HG02885 (cell line): ENCODE data around the gene CRB2.

Source experiments
- ATAC-seq: cut with Tn5 transposase; IDR thresholded peaks from one replicate; pipeline ENCODE4 v1.9.1; 2021; ENCODE audit warnings: mild to moderate bottlenecking; ENCODE audit not compliant: unreplicated experiment, poor library complexity

The CRB2 gene

DNA sequence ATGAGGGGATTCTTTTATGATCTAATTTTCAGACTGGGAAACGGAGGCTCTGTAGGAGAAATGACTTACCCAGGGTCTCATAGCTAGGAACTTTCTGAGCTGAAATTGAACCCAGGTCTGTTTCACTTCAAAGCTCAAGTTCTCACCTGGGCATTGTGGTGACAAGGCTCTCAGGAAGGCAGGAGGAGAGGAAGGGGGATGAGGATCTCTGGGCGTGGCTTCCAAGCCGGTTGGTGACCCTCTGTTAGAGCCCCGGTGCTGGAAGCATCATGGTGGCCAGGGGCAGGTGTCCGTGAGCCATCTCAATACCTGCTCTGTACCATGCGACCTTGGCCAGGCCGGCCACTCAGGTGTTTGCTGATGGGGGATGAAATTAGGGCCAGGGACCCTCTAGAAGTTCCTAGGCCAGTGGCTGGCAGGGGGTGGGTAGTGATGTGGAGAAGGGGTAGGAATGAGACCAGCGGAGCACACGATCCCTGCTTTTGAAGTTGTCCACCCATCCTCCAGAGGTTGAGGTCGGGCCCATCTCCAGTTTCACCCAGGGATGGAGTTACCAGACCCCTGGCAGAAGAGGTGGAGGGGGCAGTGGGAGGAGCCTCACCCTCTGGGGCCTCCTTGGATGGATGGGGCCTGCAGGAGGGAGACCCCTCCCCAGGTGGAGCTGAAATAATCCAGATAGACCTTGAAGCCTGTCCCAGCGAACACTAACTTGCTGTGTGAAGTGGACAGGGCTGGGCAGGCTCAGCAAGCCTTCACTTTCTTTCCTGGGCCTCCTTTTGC lies 5.9 kb downstream of the CRB2 start:
- ATAC-seq: no peak

DNA sequence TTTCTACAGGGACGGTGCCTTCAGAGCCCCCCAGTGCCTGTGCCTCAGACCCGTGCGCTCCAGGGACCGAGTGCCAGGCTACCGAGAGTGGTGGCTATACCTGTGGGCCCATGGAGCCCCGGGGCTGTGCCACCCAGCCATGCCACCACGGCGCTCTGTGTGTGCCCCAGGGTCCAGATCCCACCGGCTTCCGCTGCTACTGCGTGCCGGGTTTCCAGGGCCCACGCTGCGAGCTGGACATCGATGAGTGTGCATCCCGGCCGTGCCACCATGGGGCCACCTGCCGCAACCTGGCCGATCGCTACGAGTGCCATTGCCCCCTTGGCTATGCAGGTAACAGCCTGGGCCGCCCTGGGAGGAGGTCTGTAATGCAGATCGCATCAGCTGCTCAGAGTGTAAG lies 6.9 kb downstream of the CRB2 start:
- ATAC-seq: no peak

DNA sequence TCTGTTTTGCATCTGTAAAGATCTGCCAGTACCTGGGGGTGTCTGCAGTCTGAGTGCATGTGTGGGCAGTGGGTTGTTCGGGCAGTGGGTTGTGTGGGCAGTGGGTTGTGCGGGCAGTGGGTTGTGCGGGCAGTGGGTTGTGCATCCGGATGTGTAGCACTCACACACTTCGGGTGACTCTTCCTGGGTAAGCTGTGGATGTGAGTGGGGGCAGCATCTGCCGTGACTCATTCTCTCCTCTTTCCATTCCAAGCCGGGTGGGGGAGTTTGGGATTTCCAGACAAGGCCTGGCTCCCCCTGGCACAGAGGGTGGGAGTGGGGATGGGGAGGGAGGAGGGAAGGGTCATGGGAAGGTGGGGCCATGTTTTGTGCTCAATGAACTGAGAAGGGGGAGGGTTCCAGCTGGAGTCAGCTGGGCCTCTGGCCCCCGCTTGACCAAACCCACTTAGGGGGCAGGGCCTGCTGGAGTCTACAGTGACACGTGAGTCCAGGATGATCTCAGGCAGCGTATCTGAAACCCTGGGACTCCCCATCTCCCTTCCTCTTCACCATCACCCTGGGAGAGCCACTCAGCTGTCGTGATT lies 8.3 kb downstream of the CRB2 start:
- ATAC-seq: no peak

DNA sequence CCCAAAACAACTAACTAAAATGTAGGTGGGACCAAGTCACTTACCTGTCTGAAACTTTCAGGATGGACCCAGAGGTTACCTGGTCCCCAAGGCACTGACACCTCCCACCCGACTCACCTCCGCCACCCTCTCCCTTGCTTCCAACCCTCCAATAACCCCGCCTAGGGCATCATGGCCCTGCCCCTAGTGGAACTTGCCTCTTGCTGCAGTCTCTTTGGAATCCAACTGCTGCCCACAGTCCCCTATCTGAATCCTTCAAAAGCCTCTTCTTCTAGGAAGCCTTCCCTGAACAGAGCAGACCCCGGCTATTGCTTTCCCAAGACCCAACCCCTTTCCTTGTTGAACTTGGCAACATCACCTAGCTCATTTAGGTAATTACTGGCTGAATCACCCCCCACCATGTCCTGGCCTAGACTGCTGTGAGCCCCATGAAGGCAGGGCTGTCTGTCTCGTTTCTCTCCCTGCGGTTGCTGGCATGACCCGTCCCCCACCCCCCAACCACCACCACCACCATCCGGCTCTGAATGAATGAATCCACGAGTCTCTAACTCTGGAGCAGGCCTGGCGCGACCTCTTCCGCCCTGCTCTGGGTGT lies 9.4 kb downstream of the CRB2 start:
- no peak for ATAC-seq

DNA sequence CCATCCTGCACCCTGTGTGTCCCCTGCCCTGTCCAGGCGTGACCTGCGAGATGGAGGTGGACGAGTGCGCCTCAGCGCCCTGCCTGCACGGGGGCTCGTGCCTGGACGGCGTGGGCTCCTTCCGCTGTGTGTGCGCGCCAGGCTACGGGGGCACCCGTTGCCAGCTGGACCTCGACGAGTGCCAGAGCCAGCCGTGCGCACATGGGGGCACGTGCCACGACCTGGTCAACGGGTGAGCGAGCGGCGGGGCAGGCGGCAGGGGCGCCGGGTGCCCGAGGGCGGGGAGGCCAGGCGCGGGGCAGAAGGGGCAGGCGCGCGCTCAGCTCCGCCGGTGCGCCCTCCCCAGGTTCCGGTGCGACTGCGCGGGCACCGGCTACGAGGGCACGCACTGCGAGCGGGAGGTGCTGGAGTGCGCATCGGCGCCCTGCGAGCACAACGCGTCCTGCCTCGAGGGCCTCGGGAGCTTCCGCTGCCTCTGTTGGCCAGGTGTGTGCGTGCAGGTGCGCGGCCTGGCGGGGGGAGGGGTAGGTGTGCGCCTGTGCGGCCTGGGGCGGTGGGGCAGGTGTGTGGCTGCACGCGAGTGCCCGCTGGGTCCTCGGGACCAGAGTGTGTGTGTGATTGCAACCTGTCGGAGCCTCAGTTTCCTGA lies 10.0 kb downstream of the CRB2 start:
- ATAC-seq: no peak

DNA sequence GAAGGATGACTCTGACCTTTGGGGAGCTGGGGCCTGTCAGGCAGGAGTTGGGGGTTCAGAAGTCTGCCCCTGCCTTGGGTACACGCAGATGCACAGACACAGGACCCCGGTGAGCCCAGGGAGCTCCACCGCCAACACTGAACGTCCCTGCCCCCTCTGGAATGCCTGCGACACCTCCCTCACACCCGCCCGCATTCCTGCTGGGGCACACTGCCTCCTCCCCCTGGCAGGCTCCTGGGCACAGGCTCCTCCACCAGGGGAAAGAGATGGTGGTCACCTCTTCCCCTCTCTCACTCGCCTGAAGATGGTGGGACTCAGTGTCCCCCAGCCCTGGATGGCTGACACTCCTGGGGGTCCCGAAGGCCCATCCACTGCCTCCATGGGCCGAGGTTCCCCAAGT lies 12.0 kb downstream of the CRB2 start:
- no peak for ATAC-seq

DNA sequence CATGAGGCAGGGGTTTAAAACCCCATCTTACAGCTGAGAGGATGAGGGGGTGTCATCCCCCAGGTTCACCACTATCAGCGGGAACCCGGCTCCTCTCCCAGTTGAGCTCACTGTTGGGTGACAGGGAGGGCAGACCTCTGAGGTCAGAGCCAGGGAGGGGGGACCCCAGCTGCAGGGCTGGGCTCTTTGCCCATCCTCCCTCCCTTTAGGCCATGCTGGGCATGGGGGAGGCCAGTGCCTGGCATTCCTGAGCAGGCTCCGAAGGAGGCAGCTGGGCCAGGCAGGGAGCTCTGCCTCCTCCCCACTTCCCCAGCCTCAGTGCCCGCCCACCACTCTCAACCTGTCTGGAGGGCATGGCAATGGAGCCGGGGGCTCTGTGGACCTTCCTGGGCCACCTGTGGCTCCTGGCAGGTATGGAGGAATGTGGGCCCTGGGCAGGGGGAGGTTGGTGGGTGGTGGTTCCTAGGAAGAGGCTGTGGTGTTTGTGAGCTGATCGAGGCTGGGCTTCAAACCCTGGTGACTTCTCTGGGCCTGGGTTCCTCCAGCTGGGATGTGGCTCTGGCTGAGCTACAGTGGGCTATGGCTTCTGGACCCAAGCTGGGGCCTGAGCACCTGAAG lies 12.6 kb downstream of the CRB2 start:
- no peak for ATAC-seq

DNA sequence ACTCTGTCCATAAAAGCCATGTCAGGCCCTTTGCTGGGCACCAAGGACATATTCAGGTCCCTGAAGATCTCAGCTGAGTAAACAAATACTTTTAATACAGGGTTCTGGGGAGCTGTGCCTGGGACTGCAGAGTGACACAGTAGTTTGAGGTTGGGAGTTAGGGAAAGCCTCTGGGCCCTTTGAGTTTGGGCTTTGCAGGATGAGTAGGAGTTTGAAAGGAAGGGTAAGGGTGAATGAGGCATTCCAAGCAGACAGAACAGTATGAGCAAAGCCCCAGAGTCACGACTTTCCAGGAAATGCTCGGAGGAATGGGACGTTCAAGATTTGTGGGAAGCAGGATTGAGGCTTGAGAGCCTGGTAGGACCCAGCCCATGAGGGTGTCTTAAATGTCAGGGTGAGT lies 13.3 kb downstream of the CRB2 start:
- no peak for ATAC-seq

DNA sequence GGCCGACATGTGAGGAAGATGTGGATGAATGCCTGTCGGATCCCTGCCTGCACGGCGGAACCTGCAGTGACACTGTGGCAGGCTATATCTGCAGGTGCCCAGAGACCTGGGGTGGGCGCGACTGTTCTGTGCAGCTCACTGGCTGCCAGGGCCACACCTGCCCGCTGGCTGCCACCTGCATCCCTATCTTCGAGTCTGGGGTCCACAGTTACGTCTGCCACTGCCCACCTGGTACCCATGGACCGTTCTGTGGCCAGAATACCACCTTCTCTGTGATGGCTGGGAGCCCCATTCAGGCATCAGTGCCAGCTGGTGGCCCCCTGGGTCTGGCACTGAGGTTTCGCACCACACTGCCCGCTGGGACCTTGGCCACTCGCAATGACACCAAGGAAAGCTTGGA lies 14.1 kb downstream of the CRB2 start:
- no peak for ATAC-seq

DNA sequence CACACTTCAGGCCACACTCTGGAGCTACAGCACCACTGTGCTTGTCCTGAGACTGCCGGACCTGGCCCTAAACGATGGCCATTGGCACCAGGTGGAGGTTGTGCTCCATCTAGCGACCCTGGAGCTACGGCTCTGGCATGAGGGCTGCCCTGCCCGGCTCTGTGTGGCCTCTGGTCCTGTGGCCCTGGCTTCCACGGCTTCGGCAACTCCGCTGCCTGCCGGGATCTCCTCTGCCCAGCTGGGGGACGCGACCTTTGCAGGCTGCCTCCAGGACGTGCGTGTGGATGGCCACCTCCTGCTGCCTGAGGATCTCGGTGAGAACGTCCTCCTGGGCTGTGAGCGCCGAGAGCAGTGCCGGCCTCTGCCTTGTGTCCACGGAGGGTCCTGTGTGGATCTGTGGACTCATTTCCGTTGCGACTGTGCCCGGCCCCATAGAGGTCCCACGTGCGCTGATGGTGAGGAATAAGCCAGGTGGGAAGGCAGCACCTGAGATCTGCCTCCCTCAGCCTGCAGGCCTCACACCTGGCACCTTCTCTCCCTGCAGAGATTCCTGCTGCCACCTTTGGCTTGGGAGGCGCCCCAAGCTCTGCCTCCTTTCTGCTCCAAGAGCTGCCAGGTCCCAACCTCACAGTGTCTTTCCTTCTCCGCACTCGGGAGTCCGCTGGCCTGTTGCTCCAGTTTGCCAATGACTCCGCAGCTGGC lies 14.7 kb downstream of the CRB2 start:
- no peak for ATAC-seq

DNA sequence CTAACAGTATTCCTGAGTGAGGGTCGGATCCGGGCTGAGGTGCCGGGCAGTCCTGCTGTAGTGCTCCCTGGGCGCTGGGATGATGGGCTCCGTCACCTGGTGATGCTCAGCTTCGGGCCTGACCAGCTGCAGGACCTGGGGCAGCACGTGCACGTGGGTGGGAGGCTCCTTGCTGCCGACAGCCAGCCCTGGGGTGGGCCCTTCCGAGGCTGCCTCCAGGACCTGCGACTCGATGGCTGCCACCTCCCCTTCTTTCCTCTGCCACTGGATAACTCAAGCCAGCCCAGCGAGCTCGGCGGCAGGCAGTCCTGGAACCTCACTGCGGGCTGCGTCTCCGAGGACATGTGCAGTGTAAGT lies 15.2 kb downstream of the CRB2 start:
- ATAC-seq: no peak

DNA sequence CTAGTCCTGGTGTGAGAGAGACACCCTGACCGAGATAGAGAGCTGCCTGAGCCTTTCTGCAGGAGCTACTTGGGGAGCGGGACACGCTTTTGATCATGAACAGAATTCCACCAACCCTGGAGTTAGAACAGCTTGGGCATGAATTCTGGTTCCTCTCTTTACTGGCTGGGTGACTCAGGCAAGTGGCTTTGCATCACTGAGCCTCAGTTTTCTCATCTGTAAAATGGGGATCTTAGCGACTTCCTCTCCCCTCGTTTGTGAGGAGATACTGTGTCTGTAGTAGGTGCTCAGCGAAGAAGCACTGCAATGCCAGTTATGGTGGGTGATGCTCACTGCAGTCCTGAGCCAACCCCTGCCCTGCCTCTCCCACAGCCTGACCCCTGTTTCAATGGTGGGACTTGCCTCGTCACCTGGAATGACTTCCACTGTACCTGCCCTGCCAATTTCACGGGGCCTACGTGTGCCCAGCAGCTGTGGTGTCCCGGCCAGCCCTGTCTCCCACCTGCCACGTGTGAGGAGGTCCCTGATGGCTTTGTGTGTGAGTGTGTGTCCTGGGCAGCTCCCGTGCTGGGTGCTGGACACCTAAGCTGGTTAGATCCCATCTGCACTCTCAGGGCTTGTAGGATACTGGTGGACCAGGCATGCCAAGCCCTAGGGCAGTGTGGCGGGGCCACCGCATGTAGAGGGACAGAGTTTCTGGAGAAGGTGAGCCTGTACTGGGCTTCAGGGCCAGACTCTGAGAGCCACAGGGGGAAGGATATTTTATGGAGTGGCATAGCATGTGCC lies 16.0 kb downstream of the CRB2 start:
- ATAC-seq: no peak

DNA sequence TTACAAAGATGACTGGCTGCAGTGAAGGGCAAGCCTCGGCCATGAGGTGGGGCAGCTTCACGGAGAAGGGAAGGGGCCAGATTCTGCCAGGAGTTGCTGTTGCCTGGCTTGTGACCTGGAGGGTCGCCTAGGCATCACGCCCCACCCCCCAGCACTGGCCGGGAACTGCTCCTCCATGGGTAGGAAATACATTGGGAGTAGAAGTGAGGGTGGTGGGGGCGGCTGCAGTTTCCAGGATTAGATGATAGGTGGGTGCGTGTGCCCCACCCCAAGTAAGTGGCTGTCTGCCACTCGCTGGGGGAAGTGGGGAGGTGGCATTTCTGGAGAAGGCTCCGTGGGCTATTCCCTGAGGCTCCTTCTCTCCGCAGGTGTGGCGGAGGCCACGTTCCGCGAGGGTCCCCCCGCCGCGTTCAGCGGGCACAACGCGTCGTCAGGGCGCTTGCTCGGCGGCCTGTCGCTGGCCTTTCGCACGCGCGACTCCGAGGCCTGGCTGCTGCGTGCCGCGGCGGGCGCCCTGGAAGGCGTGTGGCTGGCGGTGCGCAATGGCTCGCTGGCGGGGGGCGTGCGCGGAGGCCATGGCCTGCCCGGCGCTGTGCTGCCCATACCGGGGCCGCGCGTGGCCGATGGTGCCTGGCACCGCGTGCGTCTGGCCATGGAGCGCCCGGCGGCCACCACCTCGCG lies 16.9 kb downstream of the CRB2 start:
- ATAC-seq: no peak

DNA sequence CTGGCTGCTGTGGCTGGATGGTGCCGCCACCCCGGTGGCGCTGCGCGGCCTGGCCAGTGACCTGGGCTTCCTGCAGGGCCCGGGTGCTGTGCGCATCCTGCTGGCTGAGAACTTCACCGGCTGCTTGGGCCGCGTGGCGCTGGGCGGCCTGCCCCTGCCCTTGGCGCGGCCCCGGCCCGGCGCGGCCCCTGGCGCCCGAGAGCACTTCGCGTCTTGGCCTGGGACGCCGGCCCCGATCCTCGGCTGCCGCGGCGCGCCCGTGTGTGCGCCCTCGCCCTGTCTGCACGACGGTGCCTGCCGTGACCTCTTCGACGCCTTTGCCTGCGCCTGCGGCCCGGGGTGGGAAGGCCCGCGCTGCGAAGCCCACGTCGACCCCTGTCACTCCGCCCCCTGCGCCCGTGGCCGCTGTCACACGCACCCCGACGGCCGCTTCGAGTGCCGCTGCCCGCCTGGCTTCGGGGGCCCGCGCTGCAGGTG lies 17.5 kb downstream of the CRB2 start:
- no peak for ATAC-seq

DNA sequence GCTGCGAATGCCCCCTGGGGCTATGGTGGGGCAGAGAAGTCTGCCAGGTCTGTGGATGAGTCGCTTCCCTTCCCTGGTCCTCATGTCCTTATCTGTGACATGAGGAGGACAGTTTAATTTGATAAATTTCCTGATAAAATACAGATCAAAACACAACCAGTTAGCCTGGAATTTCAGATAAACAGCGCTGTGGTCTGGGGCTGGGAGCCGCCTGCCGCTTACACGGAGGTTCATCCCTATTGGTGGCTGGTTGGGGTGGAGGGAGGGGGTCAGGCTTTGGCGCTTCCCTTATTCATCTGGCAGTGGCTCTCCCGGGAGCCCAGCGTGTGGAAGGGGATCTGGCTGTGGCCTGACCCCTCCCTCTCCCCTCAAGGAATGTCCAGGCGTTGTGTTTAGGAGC lies 17.9 kb downstream of the CRB2 start:
- ATAC-seq: no peak

DNA sequence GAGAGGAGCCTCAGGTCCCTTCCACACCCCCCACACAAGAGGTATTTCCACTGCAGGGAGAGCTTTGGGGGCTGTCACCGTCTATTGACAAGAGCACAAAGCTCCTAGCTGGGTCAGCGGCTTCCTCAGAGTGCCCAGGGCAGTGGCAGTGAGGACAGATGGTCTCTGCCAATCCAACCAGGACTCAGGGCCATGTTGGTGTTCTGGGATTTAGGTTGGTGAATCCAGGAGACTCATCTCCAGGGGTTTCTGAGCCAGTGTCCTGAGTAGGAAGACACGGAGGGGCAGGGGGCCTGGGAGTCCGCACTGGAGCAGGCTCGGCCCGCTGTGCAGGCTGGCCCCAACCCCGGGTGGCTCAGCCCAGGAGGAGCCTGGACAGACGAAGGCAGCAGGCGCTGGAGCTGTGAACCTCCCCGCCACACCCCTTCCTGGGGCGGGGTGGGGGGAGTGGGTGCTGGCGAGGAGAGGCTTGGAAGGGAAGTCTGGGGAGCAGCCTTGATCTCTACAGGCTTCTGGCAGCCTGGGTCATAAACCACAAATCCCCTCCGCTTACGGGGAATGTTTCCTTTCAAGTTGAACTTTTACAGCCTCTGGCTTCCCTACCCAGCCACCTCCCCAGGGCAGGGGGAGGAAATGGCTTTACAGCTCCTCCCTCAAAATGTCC lies 19.6 kb downstream of the CRB2 start:
- no peak for ATAC-seq

DNA sequence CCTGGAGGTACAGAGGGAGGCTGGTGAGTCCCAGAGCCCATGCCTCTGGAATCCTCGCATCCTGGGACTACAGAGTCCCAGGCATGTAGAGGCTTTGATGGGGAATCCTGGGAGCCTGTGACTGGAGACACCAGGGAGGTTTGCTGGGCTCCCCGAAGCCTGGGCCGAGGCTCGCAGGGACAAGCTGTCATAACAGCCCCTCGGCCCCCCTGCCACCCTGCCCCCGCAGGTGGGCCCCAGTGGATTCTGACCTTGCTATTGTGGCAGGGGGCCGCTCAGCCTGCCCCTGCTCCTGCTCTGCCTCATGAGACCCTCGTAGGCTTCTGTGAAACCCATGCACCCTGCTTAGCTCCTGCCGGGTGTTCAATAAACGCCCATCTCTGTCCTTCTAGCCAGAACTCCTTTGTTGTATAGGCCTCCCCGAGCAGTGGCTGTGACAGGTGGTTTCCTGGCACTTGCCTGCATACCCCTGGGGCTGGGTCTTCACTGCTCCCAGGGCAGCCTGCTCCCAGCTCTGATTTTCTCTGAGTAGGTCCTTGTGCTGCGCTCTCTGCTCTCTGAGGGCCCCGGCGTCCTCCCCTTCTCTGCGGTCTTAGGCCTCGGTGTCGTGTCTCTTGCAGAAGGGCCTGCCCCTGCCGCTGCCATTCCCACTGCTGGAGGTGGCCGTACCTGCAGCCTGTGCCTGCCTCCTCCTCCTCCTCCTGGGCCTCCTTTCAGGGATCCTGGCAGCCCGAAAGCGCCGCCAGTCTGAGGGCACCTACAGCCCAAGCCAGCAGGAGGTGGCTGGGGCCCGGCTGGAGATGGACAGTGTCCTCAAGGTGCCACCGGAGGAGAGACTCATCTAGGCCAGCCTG lies 20.4 kb downstream of the CRB2 start:
- ATAC-seq: no peak
